Adrenal gland (tissue), 12 donors: Measurements from ENCODE around the gene ARHGAP25. TPM values are rescaled to one million over a fixed set of nuclear protein-coding genes. Genes with fewer than 3 reads are reported as not detected.

Experiments
- DNase-seq, 7 donors: peaks; one replicate each; pipeline ENCODE4 v3.0.0-alpha.2; 2019 to 2020
- H3K27ac ChIP-seq, 5 donors: fragments of 200-600 bp; sonication (generic) in 4 of 5; 1 replicate in 3 of 5; 2 replicates in 2 of 5; pipeline versions ENCODE4 v1.5.1 to v1.8.0; 2016 to 2020; ENCODE audit warnings: mild to moderate bottlenecking in 1 of 5
- H3K27me3 ChIP-seq: fragments of 200-600 bp; 2 replicates; pipeline ENCODE4 v1.8.0; 2021
- H3K36me3 ChIP-seq, 2 donors: fragments of 200-600 bp; replicated peaks in 1 of 2; 1 replicate in 1 of 2; 2 replicates in 1 of 2; pipeline versions ENCODE4 v1.5.1 to v1.8.0; 2018 to 2022
- H3K4me1 ChIP-seq, 2 donors: fragments of 200-600 bp; replicated peaks in 1 of 2; 1 replicate in 1 of 2; 2 replicates in 1 of 2; pipeline versions ENCODE4 v1.5.1 to v1.8.0; 2018 to 2021
- H3K4me3 ChIP-seq, 4 donors: fragments of 200-600 bp; sonication (generic) in 3 of 4; one replicate each; pipeline ENCODE4 v1.5.1; 2016 to 2018
- H3K9me3 ChIP-seq, 3 donors: fragments of 200-600 bp; sonication (generic) in 1 of 3; replicated peaks in 1 of 3; 1 replicate in 2 of 3; 2 replicates in 1 of 3; pipeline versions ENCODE4 v1.5.1 to v1.8.0; 2016 to 2021
- CTCF ChIP-seq, 6 experiments: fragments of 450-650 bp in 4 of 6; fragments of 200-600 bp in 2 of 6; sonication (generic) in 1 of 6; IDR thresholded peaks; 1 replicate in 5 of 6; 2 replicates in 1 of 6; pipeline versions ENCODE4 v1.5.1 to v1.8.0; 2016 to 2021; ENCODE audit warnings: antibody characterized with exemption in 6 of 6, mild to moderate bottlenecking in 2 of 6, moderate library complexity in 1 of 6
- POLR2A ChIP-seq, 2 donors: fragments of 450-650 bp; IDR thresholded peaks; one replicate each; pipeline ENCODE4 v1.6.1; 2017; ENCODE audit warnings: antibody characterized with exemption in 2 of 2, mild to moderate bottlenecking in 2 of 2, moderate library complexity in 1 of 2
- WGBS, 4 donors: extraction: QIAGEN DNeasy Blood & Tissue Kit in 2 of 4; methylation state at CpG; one replicate each; pipeline versions ENCODE4 v1.1.5 to v1.1.7; 2013 to 2017; 5-methylcytosine and 5-hydroxymethylcytosine counted together
- intact Hi-C, 2 donors: fragments of 100-400 bp; cut with DNase I; formaldehyde crosslinking; loops; one replicate each; pipeline versions ENCODE4 v1.14.1 to v1.15.0; 2022 to 2023
- polyA plus RNA-seq, 3 donors: library from polyadenylated mRNA; stranded (reverse); fragments of 200-250 nt in 2 of 3; fragments of 350-450 nt in 1 of 3; fragmentation: Illumina TruSeq in 1 of 3; extraction: RNeasy Lipid Tissue Mini Kit (QIAGEN cat#74804) in 1 of 3; gene quantifications; one replicate each; pipeline ENCODE4 v1.2.3, GENCODE V29; 2013 to 2014
- total RNA-seq, 9 donors: library from RNA; depleted of rRNA in 4 of 9; stranded (reverse); fragments of >200 nt in 4 of 9; fragments of 120-200 nt in 1 of 9; fragmentation: NEBNext Ultra II Directional in 1 of 9; extraction: Animal tissue kit (Norgen Biotek cat#: 25700) in 1 of 9; gene quantifications; one replicate each; pipeline versions ENCODE4 v1.1.0 to v1.2.4, GENCODE V29; 2013 to 2023
- donor health status: healthy with polysubstance abuse.
- donor health status: Bipolar disorder and iron deficiency.
- donor health status: DM: yes; HTN: yes; CAD: no.
- donor health status: DM: no; HTN: no; CAD: no.
- donor health status: DM: no; HTN: no; CAD: no.
- donor health status: DM: yes; HTN: yes; CAD: no.

Gene ARHGAP25
- total and polyA plus RNA-seq, 12 donors = 5.5 to 17.6 (median 10.6) TPM

GRCh38 chr2:68755071-68755470 is 20.5 kb downstream of the ARHGAP25 start:
- Histone ChIP-seq H3K9me3 (no peaks in the 10 kb centered on the region), H3K27me3 (no peaks in the 10 kb centered on the region), H3K4me1 (no peaks in the 10 kb centered on the region), H3K36me3 (no peaks in the 10 kb centered on the region), H3K27ac (no peak overlapping the region), H3K4me3 (no peak overlapping the region)
- no peak for DNase-seq
- TF ChIP-seq POLR2A (IDR thresholded peaks at IDR 0.05) = no peak
- TF ChIP-seq CTCF (IDR thresholded peaks at IDR 0.05) = no peak
- intact Hi-C loops = no loop called here

- 60 to 88% (median 63%) methylated on average over 2 of the region's 2 CpGs for WGBS, 4 donors
- no peaks in the 10 kb centered on the region for H3K4me1 ChIP-seq
- H3K27ac ChIP-seq = no peak overlapping the region
Measured at GRCh38 chr2:68756178-68756577, 21.6 kb downstream of the ARHGAP25 start.

GRCh38 chr2:68757081-68757480 is 22.5 kb downstream of the ARHGAP25 start:
- no peaks in the 10 kb centered on the region for H3K9me3 ChIP-seq
- no peaks in the 10 kb centered on the region for H3K27me3 ChIP-seq
- 65 to 88% (median 83%) methylated on average over 2 of the region's 2 CpGs for WGBS, 4 donors
- H3K36me3 ChIP-seq = no peaks in the 10 kb centered on the region
- intact Hi-C loops = no loop called here
- no peak for DNase-seq
- no peak overlapping the region for H3K27ac ChIP-seq
- no peak overlapping the region for H3K4me3 ChIP-seq
- peaks cover 0 to 3% of the 10 kb centered on the region in 2 donors for H3K4me1 ChIP-seq
- TF ChIP-seq CTCF (IDR thresholded peaks at IDR 0.05) (no peak), POLR2A (IDR thresholded peaks at IDR 0.05) (no peak)

More at GRCh38 chr2:68756178-68756577, 21.6 kb downstream of the ARHGAP25 start:
- H3K9me3 ChIP-seq = no peaks in the 10 kb centered on the region
- no peak for DNase-seq
- no peak for TF ChIP-seq POLR2A (IDR thresholded peaks at IDR 0.05)
- no peak for TF ChIP-seq CTCF (IDR thresholded peaks at IDR 0.05)
- intact Hi-C loops = no loop called here
- H3K36me3 ChIP-seq = no peaks in the 10 kb centered on the region
- H3K4me3 ChIP-seq = no peak overlapping the region
- no peaks in the 10 kb centered on the region for H3K27me3 ChIP-seq

GRCh38 chr2:68762100-68762499 is 27.5 kb downstream of the ARHGAP25 start:
- intact Hi-C loops = no loop called here

More at GRCh38 chr2:68762100-68762499, 27.5 kb downstream of the ARHGAP25 start:
- no peak for DNase-seq
- 66 to 77% (median 76%) methylated on average over 2 of the region's 2 CpGs for WGBS, 4 donors
- H3K9me3 ChIP-seq = no peaks in the 10 kb centered on the region
- no peaks in the 10 kb centered on the region for H3K36me3 ChIP-seq
- no peak overlapping the region for H3K4me3 ChIP-seq
- H3K27ac ChIP-seq = no peak overlapping the region
- H3K4me1 ChIP-seq = peaks cover 0 to 52% of the 10 kb centered on the region in 2 donors
- TF ChIP-seq POLR2A (IDR thresholded peaks at IDR 0.05) = no peak
- TF ChIP-seq CTCF (IDR thresholded peaks at IDR 0.05) = no peak
- no peaks in the 10 kb centered on the region for H3K27me3 ChIP-seq
